GM19240 (cell line): ENCODE measurements around the gene HM13.
"Not testable (repeated sequence)": the region's sequence is repeated elsewhere in the genome, so short reads cannot be mapped to it uniquely, and the experiment has no call there.

Source experiments
- DNase-seq: peaks from one replicate; pipeline ENCODE4 v3.0.0; 2011; ENCODE audit warnings: low spot score; ENCODE audit not compliant: insufficient read length

Gene HM13, protein sequence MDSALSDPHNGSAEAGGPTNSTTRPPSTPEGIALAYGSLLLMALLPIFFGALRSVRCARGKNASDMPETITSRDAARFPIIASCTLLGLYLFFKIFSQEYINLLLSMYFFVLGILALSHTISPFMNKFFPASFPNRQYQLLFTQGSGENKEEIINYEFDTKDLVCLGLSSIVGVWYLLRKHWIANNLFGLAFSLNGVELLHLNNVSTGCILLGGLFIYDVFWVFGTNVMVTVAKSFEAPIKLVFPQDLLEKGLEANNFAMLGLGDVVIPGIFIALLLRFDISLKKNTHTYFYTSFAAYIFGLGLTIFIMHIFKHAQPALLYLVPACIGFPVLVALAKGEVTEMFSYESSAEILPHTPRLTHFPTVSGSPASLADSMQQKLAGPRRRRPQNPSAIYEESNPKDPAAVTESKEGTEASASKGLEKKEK

GRCh38 chr20:31514154-31515071, at the start of gene HM13:
Gene HM13 (plus strand): TSS chr20:31514442. CDS start chr20:31514552, 110 bp downstream.
- DNase-seq = peak; percentile 80

GRCh38 chr20:31470946-31471345, 43.3 kb upstream of the HM13 start:
- DNase-seq = not testable (repeated sequence)

GRCh38 chr20:31472395-31473330, 41.6 kb upstream of the HM13 start:
- DNase-seq = no peak

DNA sequence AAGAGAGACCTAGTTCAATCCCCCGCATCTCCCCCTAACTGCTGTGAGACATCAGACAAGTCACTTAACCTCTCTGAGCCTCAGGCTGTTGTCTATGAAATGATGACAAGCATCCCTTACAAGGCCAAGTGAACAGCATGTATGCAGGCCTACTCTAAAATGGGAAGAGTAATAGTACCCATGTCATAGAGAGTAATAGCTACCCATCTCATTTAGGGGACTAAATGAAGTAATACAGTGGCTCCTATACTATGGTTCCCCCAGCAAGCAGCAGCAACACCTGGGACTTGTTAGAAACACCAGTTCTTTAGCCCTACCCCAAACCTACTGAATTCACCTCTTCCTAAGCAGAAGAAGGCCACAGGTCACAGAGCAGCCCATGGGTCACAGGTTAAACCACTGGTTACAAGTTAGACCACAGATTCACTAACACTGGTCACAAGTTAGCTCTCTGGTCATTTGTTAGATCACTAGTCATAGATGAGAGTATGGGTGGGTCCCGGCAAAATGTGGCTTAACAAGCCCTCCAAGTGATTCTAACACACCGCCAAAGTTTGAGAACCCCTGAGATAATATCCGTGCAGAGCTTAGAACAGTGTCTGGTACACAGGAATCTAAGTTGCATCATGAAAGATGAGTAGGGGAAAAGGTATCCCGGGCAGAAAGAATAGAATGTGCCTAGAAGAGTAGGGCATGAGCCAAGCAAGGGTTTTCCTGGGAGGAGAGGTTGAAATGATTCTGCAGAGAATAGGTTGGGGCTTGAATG, 40.7 kb upstream of the HM13 start:
- DNase-seq = no peak

GRCh38 chr20:31474097-31474436, 40.2 kb upstream of the HM13 start:
- no peak for DNase-seq

DNA sequence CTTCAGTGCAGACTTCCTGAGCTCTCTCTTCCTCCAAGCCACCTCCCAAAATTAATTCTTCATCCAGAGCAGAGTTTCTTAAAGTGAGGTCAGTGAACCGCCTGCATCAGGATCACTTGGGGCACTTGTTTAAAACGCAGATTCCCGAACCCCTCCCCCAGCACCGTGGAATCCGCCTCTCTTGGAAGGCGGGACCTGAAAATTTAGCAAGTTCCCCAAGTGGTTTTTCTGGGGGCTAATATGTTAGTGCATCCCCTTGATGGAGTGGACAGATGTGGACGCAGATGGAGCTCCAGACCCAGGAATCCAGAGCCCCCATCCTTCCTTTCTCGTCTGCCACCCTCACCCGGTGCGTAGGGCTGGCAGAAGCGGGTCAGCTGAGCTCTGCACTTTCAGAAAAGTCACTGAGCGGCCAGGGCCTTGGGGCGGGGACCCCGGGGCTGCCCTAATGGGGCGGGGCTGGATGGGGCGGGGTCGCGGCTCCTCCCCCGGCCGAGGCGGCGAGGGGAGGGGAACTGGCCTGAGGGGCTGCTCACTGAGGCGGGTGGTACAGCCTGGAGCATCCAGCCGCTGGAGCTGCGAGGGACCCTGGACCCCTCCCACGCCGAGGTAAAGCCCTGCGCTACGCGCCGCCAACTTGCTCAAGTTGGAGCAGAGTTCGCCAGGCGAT, 39.3 kb upstream of the HM13 start, which contains the start of the genes DEFB124 and REM1:
DEFB124 (minus strand) TSS at position 370 of the 670 bp plus-strand sequence. CDS start 2,114 bp downstream, outside the sequence.
REM1 (plus strand) TSS at position 531 of the 670 bp plus-strand sequence. CDS start 1,158 bp downstream, outside the sequence.
- DNase-seq = no peak

DNA sequence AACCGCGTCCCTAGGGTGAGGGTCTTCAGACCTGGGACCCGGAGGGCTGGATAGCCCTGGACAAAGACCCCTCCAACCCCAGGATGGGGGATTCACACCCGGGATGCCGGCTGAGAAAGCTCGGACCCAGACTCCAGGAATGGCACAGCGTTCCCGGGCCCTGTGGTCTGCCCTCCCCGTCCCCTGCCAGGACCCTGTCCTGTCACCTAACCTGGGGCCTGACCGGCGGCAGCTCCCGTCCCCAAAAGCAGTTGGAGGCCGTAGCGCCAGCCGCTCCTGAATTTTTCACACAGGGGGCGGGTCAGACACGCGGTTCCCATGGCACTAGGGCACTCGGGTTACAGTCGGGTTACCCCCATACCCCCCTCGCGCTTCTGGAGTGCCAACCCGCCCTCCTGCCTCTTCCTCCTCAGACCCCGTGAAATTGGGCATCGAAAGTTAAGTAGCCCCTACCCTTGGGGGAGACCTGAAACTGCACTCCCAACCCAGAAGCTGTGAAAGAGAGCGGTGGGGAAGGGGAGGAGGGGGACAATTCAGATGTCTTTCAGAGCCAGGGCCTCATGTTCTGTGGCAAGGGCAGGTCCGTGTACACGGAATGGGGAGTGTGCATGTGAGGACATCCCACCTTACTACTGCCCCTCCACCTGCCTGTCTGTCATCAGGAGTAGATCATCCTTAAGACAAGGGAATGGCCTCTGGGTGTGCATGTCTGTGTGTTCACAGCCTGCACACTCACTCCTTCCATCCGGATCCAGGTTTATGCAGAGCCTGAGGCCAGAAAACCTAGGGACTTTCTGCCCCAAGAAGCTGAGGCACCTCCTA, 38.6 kb upstream of the HM13 start:
- no peak for DNase-seq

DNA sequence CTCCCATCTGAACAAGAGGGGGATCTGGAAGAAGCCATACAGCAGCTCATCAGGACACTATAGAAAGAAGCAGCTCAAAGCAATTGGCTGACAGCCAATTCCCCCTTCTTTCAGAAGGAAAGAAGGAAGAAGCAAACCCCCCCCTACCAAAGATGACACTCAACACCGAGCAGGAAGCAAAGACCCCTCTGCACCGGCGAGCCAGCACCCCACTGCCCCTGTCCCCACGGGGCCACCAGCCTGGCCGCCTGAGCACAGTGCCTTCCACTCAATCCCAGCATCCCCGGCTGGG, 38.0 kb upstream of the HM13 start:
- no peak for DNase-seq

GRCh38 chr20:31476643-31477215, 37.5 kb upstream of the HM13 start:
- DNase-seq = no peak

- DNase-seq = no peak
Observed at GRCh38 chr20:31484001-31484400, 30.2 kb upstream of the HM13 start.

GRCh38 chr20:31485450-31486339, 28.5 kb upstream of the HM13 start:
- no peak for DNase-seq

- DNase-seq = no peak
Observed at GRCh38 chr20:31488115-31488514, 26.1 kb upstream of the HM13 start.

- no peak for DNase-seq
Observed at GRCh38 chr20:31489152-31489551, 25.1 kb upstream of the HM13 start.

DNA sequence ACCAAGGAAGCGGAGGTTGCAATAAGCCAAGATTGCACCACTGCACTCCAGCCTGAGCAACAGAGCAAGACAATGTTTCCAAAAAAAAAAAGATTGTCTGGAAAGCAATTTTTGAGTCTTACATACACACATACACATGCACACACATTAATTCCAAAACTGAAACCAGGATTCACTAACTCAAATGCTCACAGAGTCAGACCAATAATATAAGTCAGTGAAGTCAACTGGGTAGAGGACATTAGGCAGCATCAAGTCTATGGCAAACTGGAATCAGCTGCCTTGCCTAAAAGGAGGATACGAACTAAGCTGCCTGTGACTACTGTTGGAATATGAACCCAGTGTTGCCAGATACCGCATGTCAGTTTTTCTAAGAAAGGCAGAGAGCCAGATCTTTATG, 23.5 kb upstream of the HM13 start:
- no peak for DNase-seq

DNA sequence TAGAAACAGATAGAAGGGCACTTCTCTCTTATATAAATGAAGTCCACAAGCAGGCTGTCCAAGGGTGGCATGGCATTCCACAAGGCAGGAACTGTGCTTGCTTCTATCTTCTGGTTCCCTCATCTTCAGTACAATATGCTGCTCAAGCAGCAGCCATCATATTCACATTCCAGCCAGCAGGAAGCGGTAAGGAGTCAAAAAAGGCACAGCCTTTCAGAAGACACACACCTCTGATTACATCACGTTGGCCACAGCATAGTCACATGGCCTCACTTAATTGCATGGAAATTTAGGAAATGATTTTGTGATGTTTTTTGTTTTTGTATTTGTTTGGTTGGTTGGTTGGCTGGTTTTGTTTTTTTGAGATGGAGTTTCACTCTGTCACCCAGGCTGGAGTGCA, 20.1 kb upstream of the HM13 start:
- DNase-seq = no peak

GRCh38 chr20:31496761-31497295, 17.4 kb upstream of the HM13 start:
- no peak for DNase-seq

- DNase-seq = no peak
Observed at GRCh38 chr20:31497838-31498540, 16.3 kb upstream of the HM13 start.
